BE2C (cell line): ENCODE measurements around the gene WDR41.

Experiments
- DNase-seq: peaks from one replicate; pipeline ENCODE4 v3.0.0-alpha.2; 2020
- H3K27me3 ChIP-seq: fragments of 250-450 bp; sonication (Bioruptor Pico); 2 replicates; pipeline ENCODE4 v1.5.1; 2020; ENCODE audit warnings: mild to moderate bottlenecking
- H3K36me3 ChIP-seq: fragments of 250-450 bp; sonication (Bioruptor Pico); 2 replicates; pipeline ENCODE4 v1.5.1; 2020; ENCODE audit warnings: mild to moderate bottlenecking
- H3K4me1 ChIP-seq: fragments of 250-450 bp; sonication (Bioruptor Pico); 2 replicates; pipeline ENCODE4 v1.5.1; 2020
- H3K4me3 ChIP-seq: 2 replicates; pipeline ENCODE4 v1.5.1; 2011; ENCODE audit warnings: low read depth, low read length
- H3K9me3 ChIP-seq: fragments of 250-450 bp; sonication (Bioruptor Pico); 2 replicates; pipeline ENCODE4 v1.5.1; 2020
- CTCF ChIP-seq: IDR thresholded peaks from 2 replicates; pipeline ENCODE4 v1.5.1; 2012; ENCODE audit warnings: mild to moderate bottlenecking, low read depth, low read length

WDR41 gene

GRCh38 chr5:77427998-77428397 is 64.1 kb downstream of the WDR41 start:
- no peak for TF ChIP-seq CTCF
- H3K4me1 ChIP-seq: no peaks in the 10 kb centered on the region

GRCh38 chr5:77426670-77427069 is 65.4 kb downstream of the WDR41 start:
- no peak for DNase-seq
- no peaks in the 10 kb centered on the region for H3K36me3 ChIP-seq
- no peak overlapping the region for H3K4me3 ChIP-seq
- no peak for TF ChIP-seq CTCF
- H3K9me3 ChIP-seq: no peaks in the 10 kb centered on the region
- no peaks in the 10 kb centered on the region for H3K4me1 ChIP-seq
- H3K27me3 ChIP-seq: no peaks in the 10 kb centered on the region

More at GRCh38 chr5:77427998-77428397, 64.1 kb downstream of the WDR41 start:
- Histone ChIP-seq H3K4me3 (no peak overlapping the region), H3K36me3 (no peaks in the 10 kb centered on the region), H3K27me3 (no peaks in the 10 kb centered on the region), H3K9me3 (no peaks in the 10 kb centered on the region)
- no peak for DNase-seq

GRCh38 chr5:77425998-77426659 is 66.0 kb downstream of the WDR41 start:
- no peak for TF ChIP-seq CTCF
- Histone ChIP-seq H3K4me3 (no peak overlapping the region), H3K9me3 (no peaks in the 10 kb centered on the region), H3K4me1 (no peaks in the 10 kb centered on the region), H3K36me3 (no peaks in the 10 kb centered on the region), H3K27me3 (no peaks in the 10 kb centered on the region)
- DNase-seq: no peak

GRCh38 chr5:77425420-77425819 is 66.7 kb downstream of the WDR41 start:
- no peaks in the 10 kb centered on the region for H3K27me3 ChIP-seq
- H3K4me1 ChIP-seq: no peaks in the 10 kb centered on the region
- H3K9me3 ChIP-seq: no peaks in the 10 kb centered on the region
- no peak for TF ChIP-seq CTCF
- no peak for DNase-seq
- no peaks in the 10 kb centered on the region for H3K36me3 ChIP-seq
- no peak overlapping the region for H3K4me3 ChIP-seq

- H3K4me3 ChIP-seq: no peak overlapping the region
Observed at GRCh38 chr5:77424921-77425320, 67.2 kb downstream of the WDR41 start.

More at GRCh38 chr5:77424921-77425320, 67.2 kb downstream of the WDR41 start:
- Histone ChIP-seq H3K9me3 (no peaks in the 10 kb centered on the region), H3K36me3 (no peaks in the 10 kb centered on the region), H3K4me1 (no peaks in the 10 kb centered on the region), H3K27me3 (no peaks in the 10 kb centered on the region)
- no peak for DNase-seq
- no peak for TF ChIP-seq CTCF
